ENCODE data around the gene MFAP2.

The MFAP2 gene

GRCh38 chr1:17005365-17005740 is 24.9 kb upstream of the MFAP2 start:
- DNase-seq, result no peak

GRCh38 chr1:17004466-17005364 is 24.3 kb upstream of the MFAP2 start:
- no peak for DNase-seq

GRCh38 chr1:17002524-17002902 is 22.1 kb upstream of the MFAP2 start:
- DNase-seq, result no peak

GRCh38 chr1:17001760-17002523 is 21.5 kb upstream of the MFAP2 start:
- DNase-seq, result no peak

GRCh38 chr1:16999863-17000262 is 19.4 kb upstream of the MFAP2 start:
- DNase-seq, result no peak

GRCh38 chr1:16998589-16998988 is 18.2 kb upstream of the MFAP2 start:
- no peak for DNase-seq

GRCh38 chr1:16996845-16997244 is 16.4 kb upstream of the MFAP2 start:
- no peak for DNase-seq

- DNase-seq, result no peak
Observed at GRCh38 chr1:16993521-16994038, 13.2 kb upstream of the MFAP2 start.

GRCh38 chr1:16992675-16993074 is 12.3 kb upstream of the MFAP2 start:
- DNase-seq, result no peak

GRCh38 chr1:16992102-16992501 is 11.7 kb upstream of the MFAP2 start:
- DNase-seq, result no peak

- DNase-seq, result no peak
Observed at GRCh38 chr1:16991571-16991970, 11.2 kb upstream of the MFAP2 start.

GRCh38 chr1:16989676-16990391 is 9.4 kb upstream of the MFAP2 start:
- no peak for DNase-seq

GRCh38 chr1:16988210-16988609 is 7.8 kb upstream of the MFAP2 start:
- no peak for DNase-seq

GRCh38 chr1:16986962-16987361 is 6.5 kb upstream of the MFAP2 start:
- DNase-seq, result no peak

GRCh38 chr1:16986560-16986959 is 6.1 kb upstream of the MFAP2 start:
- no peak for DNase-seq

GRCh38 chr1:16986113-16986512 is 5.7 kb upstream of the MFAP2 start:
- no peak for DNase-seq

GRCh38 chr1:16984717-16985116 is 4.3 kb upstream of the MFAP2 start:
- DNase-seq, result no peak

- no peak for DNase-seq
Observed at GRCh38 chr1:16983649-16984048, 3.2 kb upstream of the MFAP2 start.

GRCh38 chr1:16982902-16983301 is 2.5 kb upstream of the MFAP2 start:
- no peak for DNase-seq

- no peak for DNase-seq
Observed at GRCh38 chr1:16981269-16981849, 939 bp upstream of the MFAP2 start.

- no peak for DNase-seq
Observed at GRCh38 chr1:16979475-16980327, 719 bp downstream of the MFAP2 start.
